Panc1 (cell line): ENCODE data around the gene ADARB2. TPM values are rescaled to one million over a fixed set of nuclear protein-coding genes. Genes with fewer than 3 reads are reported as not detected.

Experiments used
- ATAC-seq: fragments of 200-7000 bp; cut with Tn5 transposase; 2 replicates; pipeline ENCODE4 v1.9.1; 2020; ENCODE audit warnings: mild to moderate bottlenecking, moderate library complexity
- BruUV-seq: library from RNA; stranded (reverse); fragments of 400-500 nt; replicated peaks from 2 replicates; lab custom pipeline; 2021; lab: Mats Ljungman, UMichigan
- CTCF ChIA-PET: fragments of 300-600 bp; sonication (Branson Sonifier 250); formaldehyde crosslinking; loops from one replicate; lab custom pipeline; 2022; ENCODE audit warnings: antibody characterized with exemption; lab: Charles Lee
- POLR2A ChIA-PET: fragments of 300-600 bp; sonication (Branson Sonifier 250); formaldehyde crosslinking; loops from one replicate; lab custom pipeline; 2022; ENCODE audit warnings: antibody characterized with exemption; lab: Charles Lee
- DNase-seq: peaks from one replicate; pipeline ENCODE4 v3.0.0-alpha.2; 2010; ENCODE audit warnings: low read depth, low spot score
- H3K27ac ChIP-seq: 2 replicates; pipeline ENCODE4 v1.5.1; 2011; ENCODE audit warnings: mild to moderate bottlenecking, low read length, inconsistent platforms
- H3K27me3 ChIP-seq: fragments of 200-500 bp; sonication (Bioruptor generic); 2 replicates; pipeline ENCODE4 v1.6.0; 2014; ENCODE audit warnings: low read length, inconsistent platforms; ENCODE audit not compliant: control insufficient read depth, insufficient read depth
- H3K36me3 ChIP-seq: fragments of 200-500 bp; sonication (Bioruptor generic); 2 replicates; pipeline ENCODE4 v1.5.1; 2014; ENCODE audit warnings: inconsistent platforms, mild to moderate bottlenecking, low read length, moderate library complexity; ENCODE audit not compliant: control insufficient read depth, insufficient read depth
- H3K4me1 ChIP-seq: 2 replicates; pipeline ENCODE4 v1.5.1; 2011; ENCODE audit warnings: inconsistent platforms, mild to moderate bottlenecking, low read length, moderate library complexity; ENCODE audit not compliant: control insufficient read depth, insufficient read depth
- H3K4me3 ChIP-seq, 2 experiments: 2 replicates each; pipeline ENCODE4 v1.5.1; 2011 to 2012; ENCODE audit warnings: low read depth in 2 of 2, low read length in 2 of 2, mild to moderate bottlenecking in 2 of 2, inconsistent platforms in 1 of 2, moderate library complexity in 1 of 2
- H3K9me3 ChIP-seq: fragments of 200-500 bp; sonication (Bioruptor generic); 2 replicates; pipeline ENCODE4 v1.5.1; 2014; ENCODE audit warnings: low read depth, mild to moderate bottlenecking, inconsistent platforms, low read length, moderate library complexity; ENCODE audit not compliant: control insufficient read depth, insufficient read depth
- CTCF ChIP-seq: fragments of 450-650 bp; IDR thresholded peaks from 2 replicates; pipeline ENCODE4 v1.5.1; 2017; ENCODE audit warnings: mild to moderate bottlenecking
- POLR2AphosphoS5 ChIP-seq: IDR thresholded peaks from 2 replicates; pipeline ENCODE4 v1.6.1; 2012; ENCODE audit warnings: mild to moderate bottlenecking, low read depth, low read length, moderate library complexity
- SIN3A ChIP-seq: IDR thresholded peaks from 2 replicates; pipeline ENCODE4 v1.6.1; 2012; ENCODE audit warnings: low read depth, mild to moderate bottlenecking, low read length, moderate library complexity, borderline replicate concordance; ENCODE audit not compliant: insufficient read depth
- TCF7L2 ChIP-seq: IDR thresholded peaks from 2 replicates; pipeline ENCODE4 v1.6.1; 2011; ENCODE audit warnings: mild to moderate bottlenecking, low read depth, low read length, inconsistent platforms
- in situ Hi-C: cut with HindIII; loops from 2 replicates; pipeline ENCODE4 v1.10.0; 2016; ENCODE audit warnings: low sequenced_read_pairs, low pct_unique_long_range_greater_than_20kb
- intact Hi-C: fragments of 100-400 bp; cut with micrococcal nuclease; formaldehyde crosslinking; loops from one replicate; pipeline ENCODE4 v1.10.0; 2022; ENCODE audit not compliant: unreplicated experiment
- total RNA-seq: library from RNA; stranded (reverse); gene quantifications from one replicate; pipeline ENCODE4 v1.2.1, GENCODE V29; 2021; ENCODE audit not compliant: unreplicated experiment
- TF ChIP-seq, protein P1 (sequence below), 2 experiments: IDR thresholded peaks; 2 replicates each; pipeline ENCODE4 v1.6.1; 2011 to 2012; ENCODE audit warnings: low read depth in 2 of 2, control low read depth in 1 of 2, low read length in 1 of 2, mild to moderate bottlenecking in 1 of 2, moderate library complexity in 1 of 2; ENCODE audit not compliant: insufficient read depth in 1 of 2

The ADARB2 gene
- total RNA-seq, 1 experiment from 2014 or later: 0.31 TPM

DNA sequence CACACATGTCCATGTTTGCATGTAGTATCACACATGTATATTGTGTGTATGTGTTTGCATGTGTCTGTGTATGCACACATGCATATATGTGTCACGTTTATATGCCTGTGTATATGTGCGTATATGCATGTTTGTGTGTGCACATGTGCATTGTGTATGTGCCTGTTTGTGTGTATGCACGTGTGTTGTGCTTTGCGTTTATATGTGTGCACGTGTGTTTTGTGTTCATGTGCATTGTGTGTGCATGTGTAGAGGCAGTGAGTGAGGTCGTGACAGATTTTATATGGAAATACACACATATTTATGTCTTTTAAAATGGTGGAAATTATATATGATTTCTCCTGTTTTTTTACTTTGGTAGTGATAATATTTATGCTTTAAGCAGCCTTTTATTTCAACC, 41.2 kb downstream of the ADARB2 start:
- no peak overlapping the region for H3K27ac ChIP-seq
- CTCF ChIA-PET: no interaction called here
- no peaks in the 10 kb centered on the region for H3K4me1 ChIP-seq
- POLR2A ChIA-PET: no interaction called here
- intact Hi-C loops: no loop called here
- H3K4me3 ChIP-seq: no peak overlapping the region
- no TSS peak for BruUV-seq
- no peaks in the 10 kb centered on the region for H3K27me3 ChIP-seq
- TF ChIP-seq TCF7L2 (no peak), POLR2AphosphoS5 (no peak), CTCF (no peak)
- in situ Hi-C loops: no loop called here
- ATAC-seq (no peak), DNase-seq (no peak)
- no peaks in the 10 kb centered on the region for H3K36me3 ChIP-seq
- no peaks in the 10 kb centered on the region for H3K9me3 ChIP-seq

DNA sequence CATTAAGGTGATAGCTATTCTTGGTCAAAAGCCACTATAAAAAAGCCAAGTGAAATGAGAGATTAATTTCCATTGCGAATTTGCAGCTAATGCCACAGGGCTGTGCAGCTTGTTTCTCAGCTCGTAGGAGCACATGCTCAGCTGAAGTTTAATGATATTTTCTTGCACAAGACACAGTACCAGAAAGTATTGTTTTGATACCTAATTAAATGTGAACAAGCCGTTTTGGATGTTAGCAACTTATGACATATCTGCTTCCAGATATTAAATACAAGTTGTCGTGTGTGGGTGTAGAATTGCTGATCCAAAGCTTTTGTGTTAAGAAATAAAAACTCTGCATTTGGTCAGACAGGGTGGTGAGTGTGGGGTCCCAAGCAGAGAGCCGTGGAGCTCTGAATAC, 47.2 kb downstream of the ADARB2 start:
- TF ChIP-seq CTCF (no peak), SIN3A (no peak), TCF7L2 (no peak), POLR2AphosphoS5 (no peak)
- TF ChIP-seq, protein P1, sequence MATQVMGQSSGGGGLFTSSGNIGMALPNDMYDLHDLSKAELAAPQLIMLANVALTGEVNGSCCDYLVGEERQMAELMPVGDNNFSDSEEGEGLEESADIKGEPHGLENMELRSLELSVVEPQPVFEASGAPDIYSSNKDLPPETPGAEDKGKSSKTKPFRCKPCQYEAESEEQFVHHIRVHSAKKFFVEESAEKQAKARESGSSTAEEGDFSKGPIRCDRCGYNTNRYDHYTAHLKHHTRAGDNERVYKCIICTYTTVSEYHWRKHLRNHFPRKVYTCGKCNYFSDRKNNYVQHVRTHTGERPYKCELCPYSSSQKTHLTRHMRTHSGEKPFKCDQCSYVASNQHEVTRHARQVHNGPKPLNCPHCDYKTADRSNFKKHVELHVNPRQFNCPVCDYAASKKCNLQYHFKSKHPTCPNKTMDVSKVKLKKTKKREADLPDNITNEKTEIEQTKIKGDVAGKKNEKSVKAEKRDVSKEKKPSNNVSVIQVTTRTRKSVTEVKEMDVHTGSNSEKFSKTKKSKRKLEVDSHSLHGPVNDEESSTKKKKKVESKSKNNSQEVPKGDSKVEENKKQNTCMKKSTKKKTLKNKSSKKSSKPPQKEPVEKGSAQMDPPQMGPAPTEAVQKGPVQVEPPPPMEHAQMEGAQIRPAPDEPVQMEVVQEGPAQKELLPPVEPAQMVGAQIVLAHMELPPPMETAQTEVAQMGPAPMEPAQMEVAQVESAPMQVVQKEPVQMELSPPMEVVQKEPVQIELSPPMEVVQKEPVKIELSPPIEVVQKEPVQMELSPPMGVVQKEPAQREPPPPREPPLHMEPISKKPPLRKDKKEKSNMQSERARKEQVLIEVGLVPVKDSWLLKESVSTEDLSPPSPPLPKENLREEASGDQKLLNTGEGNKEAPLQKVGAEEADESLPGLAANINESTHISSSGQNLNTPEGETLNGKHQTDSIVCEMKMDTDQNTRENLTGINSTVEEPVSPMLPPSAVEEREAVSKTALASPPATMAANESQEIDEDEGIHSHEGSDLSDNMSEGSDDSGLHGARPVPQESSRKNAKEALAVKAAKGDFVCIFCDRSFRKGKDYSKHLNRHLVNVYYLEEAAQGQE (IDR thresholded peaks at IDR 0.05; ENCODE audit: insufficient read depth in 1 of 2, low read depth in 2 of 2, low read length in 1 of 2): no peak
- H3K4me3 ChIP-seq: no peak overlapping the region
- H3K27ac ChIP-seq: no peak overlapping the region
- DNase-seq (no peak), ATAC-seq (no peak)
- CTCF ChIA-PET: no interaction called here
- POLR2A ChIA-PET: no interaction called here
- in situ Hi-C loops: no loop called here
- no TSS peak for BruUV-seq
- no peaks in the 10 kb centered on the region for H3K9me3 ChIP-seq
- no peaks in the 10 kb centered on the region for H3K36me3 ChIP-seq
- no peaks in the 10 kb centered on the region for H3K4me1 ChIP-seq
- no peaks in the 10 kb centered on the region for H3K27me3 ChIP-seq
- intact Hi-C loops: no loop called here

- no peaks in the 10 kb centered on the region for H3K36me3 ChIP-seq
- no peaks in the 10 kb centered on the region for H3K9me3 ChIP-seq
- intact Hi-C loops (no loop called here), in situ Hi-C loops (no loop called here)
- H3K27ac ChIP-seq: no peak overlapping the region
- no peak for DNase-seq
- no peak overlapping the region for H3K4me3 ChIP-seq
- no peaks in the 10 kb centered on the region for H3K4me1 ChIP-seq
- ATAC-seq: no peak
- no TSS peak for BruUV-seq
- H3K27me3 ChIP-seq: no peaks in the 10 kb centered on the region
- TF ChIP-seq POLR2AphosphoS5 (no peak), TCF7L2 (no peak), SIN3A (no peak), CTCF (no peak)
- TF ChIP-seq, protein P1 (IDR thresholded peaks at IDR 0.05; ENCODE audit: insufficient read depth in 1 of 2, low read depth in 2 of 2, low read length in 1 of 2): no peak
- ChIA-PET CTCF (no interaction called here), POLR2A (no interaction called here)
These were observed 48.8 kb downstream of the ADARB2 start for GRCh38 chr10:1688531-1688930.
